Measurements from ENCODE around the gene CPXM1.
A peak's percentile ranks its signal among the peaks of the same experiment; 100 is the strongest.
"Not testable (repeated sequence)": the region's sequence is repeated elsewhere in the genome, so short reads cannot be mapped to it uniquely, and the experiment has no call there.

Gene CPXM1

GRCh38 chr20:2820896-2821869 is 20.8 kb upstream of the CPXM1 start:
- DNase-seq, result no peak

DNA sequence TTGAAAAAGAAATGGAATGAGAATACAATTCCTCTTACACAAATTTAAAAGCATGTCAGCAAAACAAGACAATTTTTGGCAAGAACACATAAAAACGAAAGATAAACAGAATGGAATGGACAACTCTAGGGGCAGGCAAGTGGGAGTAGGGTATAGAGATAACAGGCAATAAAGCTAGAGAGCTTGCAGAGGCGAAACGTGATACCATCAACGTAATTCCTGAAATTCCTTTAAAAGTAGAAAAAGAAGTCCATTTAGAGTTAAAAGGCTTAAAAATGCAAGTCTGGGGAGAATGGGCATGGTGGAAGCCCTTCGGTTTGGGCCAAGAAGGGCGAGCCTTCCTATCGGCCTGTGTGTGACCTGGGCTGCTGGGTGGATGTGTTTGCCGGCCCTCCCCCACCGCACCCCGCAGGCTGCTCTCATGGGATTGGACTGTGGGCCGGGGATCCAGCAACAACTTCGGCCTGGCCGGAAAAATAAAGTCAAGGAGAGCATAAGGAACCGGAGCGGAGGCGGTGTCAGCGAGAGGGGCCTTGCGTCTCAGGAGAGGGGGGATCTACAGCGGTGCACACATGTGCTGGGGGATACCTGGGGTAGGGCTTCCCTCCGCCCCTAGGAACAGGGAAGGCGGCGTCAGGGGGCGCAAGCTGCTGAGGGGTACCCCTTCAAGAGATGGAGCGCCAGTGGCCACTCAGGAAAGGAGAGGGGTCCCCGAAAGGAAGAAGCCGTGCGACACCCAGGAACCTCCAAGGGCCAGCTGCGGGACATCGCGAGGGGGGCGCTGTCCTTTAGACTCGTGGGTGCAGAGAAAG is 19.9 kb upstream of the CPXM1 start:
- DNase-seq, result no peak

DNA sequence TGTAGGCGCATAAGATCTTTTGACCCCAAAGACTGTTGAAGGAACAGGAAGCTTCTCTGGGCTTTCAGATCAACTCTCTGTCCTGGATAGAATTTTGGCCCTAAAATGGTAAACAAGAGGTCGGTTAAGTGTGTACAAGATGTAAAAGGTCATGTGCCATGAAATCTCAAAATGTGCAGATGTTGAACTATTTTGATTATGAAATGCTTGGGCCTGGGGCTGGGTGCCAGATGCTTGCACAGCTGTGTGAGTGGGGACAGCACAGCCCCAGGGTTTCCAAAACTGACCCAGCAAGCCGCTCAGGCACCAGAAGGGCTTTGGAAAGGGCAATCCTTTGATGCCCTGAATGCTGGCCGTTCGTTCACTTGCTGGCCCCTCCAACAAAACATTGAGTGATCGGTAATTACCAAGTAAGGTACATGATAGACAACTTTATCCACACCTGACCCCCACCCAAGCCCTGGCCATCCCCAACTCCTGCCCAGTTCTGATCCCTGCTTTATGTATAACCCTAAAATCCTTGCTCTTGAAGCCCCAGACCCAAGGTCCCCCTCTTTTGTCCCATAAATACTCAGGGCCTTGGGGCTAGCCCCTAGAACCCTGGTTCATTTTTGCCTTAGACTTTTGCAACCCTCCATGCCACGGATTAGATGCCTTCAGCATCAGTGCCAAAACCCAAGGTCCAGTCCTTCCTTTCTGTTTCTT is 17.6 kb upstream of the CPXM1 start:
- DNase-seq, result no peak

GRCh38 chr20:2817341-2817726 is 16.9 kb upstream of the CPXM1 start:
- no peak for DNase-seq

DNA sequence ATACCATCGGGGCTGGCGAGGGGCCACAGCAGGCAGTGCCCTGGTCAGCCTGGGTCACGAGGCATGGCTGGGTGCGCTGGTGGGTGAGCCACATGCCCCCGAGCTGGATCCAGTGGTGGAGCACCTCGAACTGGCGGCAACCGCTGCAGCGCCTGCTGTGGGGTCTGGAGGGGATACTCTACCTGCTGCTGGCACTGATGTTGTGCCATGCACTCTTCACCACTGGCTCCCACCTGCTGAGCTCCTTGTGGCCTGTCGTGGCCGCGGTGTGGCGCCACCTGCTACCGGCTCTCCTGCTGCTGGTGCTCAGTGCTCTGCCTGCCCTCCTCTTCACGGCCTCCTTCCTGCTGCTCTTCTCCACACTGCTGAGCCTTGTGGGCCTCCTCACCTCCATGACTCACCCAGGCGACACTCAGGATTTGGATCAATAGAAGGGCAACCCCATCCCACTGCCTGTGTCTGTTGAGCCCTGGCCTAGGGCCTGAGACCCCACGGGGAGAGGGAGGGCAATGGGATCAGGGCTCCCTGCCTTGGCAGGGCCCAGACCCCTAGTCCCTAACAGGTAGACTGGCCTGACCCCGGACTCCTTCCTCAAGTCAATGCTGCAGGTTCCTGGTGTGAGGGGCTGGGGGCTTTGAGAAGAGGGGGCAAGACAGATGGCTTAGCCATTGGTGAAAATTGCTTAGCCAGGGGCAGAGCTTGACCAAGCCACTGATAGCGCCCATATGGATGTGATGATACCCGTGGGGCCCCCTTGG is 16.3 kb upstream of the CPXM1 start:
- no peak for DNase-seq

DNA sequence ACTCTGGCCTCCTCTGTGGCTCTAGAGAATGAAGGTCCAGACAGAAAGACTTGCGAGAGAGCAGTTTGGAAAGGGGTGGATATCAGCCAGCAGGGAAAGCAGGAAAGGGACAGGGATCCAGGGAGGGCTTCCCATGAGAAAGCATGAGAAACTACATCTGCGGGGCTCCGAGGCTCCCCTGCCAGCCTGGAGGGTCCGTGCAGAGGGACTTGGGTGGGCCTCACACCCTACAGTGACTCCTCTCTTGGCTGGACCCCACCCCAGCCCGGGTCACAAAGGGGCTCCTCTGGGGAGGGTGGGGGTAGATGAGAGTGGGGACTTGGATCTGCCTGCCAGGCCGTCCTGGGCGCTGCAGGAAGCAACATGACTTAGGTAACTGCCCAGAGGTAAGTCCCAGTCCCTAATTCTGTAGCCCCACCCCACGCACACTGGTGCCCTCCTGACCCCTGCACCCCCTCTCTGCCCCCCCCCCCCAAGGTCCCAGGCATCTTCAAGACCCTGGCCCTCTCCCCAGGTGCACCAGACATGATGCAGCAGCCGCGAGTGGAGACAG is 15.7 kb upstream of the CPXM1 start, which contains the start of gene TMEM239:
Gene TMEM239, plus strand, starts transcription at position 335 of the 553 bp plus-strand sequence. Its CDS starts 191 bp downstream, at position 526.
- DNase-seq, result no peak

DNA sequence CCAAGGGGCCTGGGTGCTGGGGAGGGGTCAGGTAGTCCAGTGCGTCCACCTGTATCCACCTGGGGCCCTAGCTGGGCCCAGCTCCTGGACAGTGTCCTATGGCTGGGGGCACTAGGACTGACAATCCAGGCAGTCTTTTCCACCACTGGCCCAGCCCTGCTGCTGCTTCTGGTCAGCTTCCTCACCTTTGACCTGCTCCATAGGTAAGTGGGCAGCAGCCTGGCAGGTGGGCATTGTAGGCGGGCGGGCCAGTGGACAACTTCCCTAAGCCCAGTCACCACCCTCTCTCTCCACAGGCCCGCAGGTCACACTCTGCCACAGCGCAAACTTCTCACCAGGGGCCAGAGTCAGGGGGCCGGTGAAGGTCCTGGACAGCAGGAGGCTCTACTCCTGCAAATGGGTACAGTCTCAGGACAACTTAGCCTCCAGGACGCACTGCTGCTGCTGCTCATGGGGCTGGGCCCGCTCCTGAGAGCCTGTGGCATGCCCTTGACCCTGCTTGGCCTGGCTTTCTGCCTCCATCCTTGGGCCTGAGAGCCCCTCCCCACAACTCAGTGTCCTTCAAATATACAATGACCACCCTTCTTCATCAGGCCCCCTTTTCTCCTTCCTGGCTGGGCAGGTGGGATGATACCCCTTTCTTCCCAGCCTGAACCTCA is 14.9 kb upstream of the CPXM1 start:
- DNase-seq, result no peak

DNA sequence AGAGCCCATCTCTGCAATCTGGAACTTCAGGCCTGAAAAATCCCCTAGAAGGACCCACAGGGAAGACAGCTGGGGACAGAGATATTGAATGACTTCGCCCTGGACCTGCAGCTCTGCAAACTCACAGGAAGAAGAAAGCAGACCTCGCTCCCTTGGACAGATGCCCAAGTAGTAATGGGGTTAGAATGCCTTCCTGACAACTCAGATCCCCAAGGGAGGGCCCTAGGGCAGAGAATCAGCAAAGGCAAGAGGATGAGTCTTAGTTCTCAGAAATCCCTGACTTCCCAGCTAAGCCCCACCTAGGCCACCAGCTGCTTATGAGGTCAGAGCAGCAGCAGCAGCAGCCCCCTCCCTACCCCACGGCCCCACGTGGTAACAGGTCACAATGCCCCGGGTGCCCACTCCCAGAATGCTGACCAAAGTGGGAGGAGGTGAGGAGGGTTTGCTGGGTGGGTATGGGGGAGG is 14.2 kb upstream of the CPXM1 start, which contains the start of gene C20orf141:
Gene C20orf141, plus strand, starts transcription at position 401 of the 465 bp plus-strand sequence. CDS start 198 bp downstream, outside the sequence.
- no peak for DNase-seq

DNA sequence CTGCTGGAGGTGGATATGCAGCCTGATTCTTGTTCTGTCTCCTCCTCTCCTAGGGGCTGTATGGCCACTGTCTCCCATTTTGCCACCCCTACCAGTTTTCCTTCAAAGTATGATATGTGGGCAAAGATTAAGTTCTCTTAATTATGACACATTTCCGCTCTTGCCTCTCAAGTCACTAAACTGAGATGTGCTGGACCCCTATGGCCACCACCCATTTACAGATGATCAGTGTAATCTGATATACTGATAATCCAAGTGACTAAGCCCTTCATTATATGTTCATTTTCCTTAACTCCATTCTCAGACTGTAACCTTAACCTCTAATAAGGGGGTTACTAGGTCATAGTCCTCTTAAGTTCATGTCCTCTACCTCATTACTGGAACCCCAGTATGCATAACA is 13.6 kb upstream of the CPXM1 start:
- DNase-seq, result no peak

DNA sequence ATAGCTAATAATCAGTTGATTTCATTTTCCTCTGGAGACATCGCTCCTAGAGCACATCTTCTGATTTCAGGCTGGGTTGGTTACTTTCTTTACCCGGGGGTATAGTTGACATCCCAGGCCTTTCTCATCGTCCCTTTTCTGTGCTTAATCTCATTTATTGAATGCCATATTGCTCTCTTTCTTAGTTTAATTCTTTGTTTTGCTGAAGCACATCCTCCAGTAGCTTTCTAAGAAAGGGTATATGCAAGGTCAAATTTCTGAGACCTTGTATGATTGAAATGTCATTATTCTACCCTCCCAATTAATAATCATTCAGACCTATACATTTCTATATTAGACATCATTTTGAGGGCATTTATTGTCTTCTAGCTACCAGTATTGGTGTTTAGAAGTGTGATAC is 11.8 kb upstream of the CPXM1 start:
- DNase-seq, result no peak

DNA sequence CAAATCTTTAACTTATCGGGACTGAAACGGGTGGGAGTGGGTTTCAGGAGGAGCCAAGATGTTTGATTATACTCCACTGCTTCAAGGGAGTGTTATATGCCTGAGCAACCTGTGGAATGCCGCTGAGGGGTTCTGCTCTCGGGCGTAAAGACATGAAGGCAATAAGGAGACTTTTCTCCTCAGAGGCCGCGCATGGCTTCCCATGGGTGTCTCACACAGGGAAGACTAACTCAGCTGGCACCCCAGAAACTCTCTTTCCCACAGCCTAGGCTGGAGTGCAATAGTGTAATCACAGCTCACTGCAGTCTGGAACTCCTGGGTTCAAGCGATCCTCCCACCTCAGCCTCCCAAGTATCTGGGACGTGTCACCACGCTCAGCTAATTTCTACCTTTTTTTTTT is 9.3 kb upstream of the CPXM1 start:
- DNase-seq, result no peak

GRCh38 chr20:2807929-2808328 is 7.5 kb upstream of the CPXM1 start:
- DNase-seq, result not testable (repeated sequence)

DNA sequence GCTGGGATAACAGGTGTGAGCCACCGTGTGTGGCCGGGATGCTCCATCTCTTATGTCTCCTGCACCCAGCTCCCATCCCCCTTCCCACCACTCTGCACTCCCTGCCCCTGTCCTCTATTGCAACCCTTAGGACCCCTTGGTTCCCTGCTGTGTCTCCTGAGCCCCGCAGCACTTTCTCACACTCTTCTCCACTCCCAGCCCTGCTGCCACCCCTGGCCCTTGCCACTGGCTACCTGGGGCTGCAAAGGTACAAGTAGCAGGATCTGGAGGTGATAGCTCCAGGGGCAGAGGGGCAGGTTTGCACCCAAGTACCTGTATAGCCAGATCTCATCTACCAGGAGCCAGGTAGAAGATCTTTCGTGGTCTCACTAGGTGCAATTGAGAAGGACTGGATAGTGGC is 6.6 kb upstream of the CPXM1 start:
- no peak for DNase-seq

- no peak for DNase-seq
These were observed 5.9 kb upstream of the CPXM1 start for GRCh38 chr20:2806351-2806701.

DNA sequence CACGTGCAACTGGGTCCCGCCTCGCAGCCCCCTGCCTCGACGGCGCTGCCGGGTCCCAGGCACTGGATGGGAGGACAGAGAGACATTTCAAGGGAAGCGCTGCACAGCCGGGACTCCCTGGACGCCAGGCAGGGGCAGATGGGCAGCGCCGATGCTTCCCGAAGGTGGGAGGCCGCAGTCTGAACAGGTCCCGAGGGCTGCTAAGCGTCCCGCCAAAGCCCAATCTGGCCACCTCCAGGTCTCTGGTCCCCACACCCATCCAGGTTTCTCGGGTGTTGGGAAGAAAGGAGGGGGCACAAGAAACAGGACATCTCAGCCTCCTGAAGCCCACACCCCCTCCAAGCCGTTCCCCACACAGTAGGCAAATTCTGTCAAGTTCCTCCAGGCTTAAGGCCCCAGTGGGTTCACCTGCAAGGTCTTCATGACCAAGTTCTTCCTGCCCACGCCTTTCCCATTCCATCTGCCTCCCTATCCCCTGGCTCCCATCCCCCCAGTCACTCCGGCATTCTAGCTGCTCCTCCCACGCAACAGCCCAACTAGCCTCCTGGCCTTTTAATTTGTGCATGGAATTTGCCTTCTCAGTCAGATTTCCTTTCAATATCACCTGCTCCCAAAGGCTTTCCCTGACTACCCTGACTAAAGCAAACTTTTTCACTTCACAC is 5.4 kb upstream of the CPXM1 start:
- no peak for DNase-seq

GRCh38 chr20:2804852-2805688 is 4.6 kb upstream of the CPXM1 start:
- DNase-seq, result peak in 1 of 4 experiments; percentile 31

GRCh38 chr20:2804041-2804828 is 3.8 kb upstream of the CPXM1 start:
- no peak for DNase-seq

DNA sequence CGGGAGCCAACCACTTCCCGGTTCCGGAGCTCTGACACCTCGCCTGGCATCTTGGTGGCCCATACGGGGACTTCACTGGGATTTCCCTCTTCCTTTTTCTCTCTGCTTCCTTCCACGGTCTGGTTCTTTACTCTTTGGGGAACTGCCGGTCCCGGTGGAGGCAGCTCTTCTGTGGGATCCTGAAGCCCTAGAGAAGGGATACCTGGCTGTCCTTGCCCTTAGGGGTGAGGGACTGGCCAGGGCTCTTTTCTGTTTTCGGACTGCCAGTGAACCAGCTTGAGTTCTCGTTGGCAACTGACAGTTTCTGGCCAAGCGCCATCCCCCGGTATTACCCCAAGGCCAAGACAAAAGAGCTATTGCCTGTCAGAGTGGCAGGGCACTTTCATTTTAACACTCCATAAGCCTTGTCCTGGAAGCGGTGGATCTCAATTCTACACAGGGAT is 880 bp upstream of the CPXM1 start:
- no peak for DNase-seq

Data from suppressor macrophage (primary cell).